HG02885 (cell line): ENCODE measurements around the gene CIITA.
"Not testable (repeated sequence)": the region's sequence is repeated elsewhere in the genome, so short reads cannot be mapped to it uniquely, and the experiment has no call there.

Experiments
- ATAC-seq: cut with Tn5 transposase; IDR thresholded peaks from one replicate; pipeline ENCODE4 v1.9.1; 2021; ENCODE audit warnings: mild to moderate bottlenecking; ENCODE audit not compliant: unreplicated experiment, poor library complexity

The CIITA gene

GRCh38 chr16:10945065-10945787, 68.2 kb downstream of the CIITA start:
- ATAC-seq: no peak

DNA sequence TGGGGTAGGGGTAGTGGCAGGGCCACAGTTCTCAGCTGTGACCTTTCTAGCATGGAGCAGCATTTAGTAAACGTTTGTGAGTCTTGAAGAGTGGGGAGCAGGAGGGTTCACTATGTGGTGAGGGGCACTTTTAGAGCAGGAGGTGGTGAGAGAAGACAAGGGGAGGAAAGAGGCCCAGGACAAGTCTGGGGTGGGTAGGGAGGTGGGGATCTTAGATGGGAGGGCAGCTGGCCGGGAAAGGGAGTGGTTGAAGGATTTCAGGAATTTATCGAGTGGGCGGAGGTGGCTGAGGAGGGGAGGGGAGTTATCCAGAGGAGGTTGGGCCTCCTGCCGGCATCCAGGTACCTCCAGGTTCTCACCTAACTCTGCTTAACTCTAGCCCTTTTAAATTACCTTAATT, 69.3 kb downstream of the CIITA start:
- no peak for ATAC-seq

DNA sequence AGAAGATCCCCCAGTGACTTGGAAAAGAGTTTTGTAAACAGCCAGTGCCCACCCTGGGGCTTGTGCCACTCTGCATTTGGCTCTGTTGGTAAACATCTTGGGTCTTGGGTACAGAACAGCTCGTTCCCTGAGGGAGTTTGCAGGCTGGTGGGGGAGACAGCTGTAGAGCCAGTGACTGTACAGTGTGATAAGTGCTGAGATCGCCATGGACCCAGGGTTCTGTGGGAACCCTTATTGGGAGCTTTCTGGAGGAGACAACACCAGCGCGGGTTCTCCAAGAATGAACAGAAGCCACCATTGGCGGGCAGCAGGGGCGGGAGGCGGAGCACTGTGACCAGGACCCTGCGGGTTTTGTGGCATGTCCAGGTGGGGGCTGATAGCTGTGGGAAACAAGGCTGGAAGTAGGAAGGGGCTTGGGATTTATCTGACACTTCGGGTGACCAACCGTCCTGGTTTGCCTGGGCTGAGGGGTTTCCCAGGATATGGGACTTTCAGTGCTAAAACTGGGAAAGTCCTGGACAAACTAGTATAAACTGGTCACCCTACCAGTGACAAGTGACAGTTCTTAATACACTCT, 70.3 kb downstream of the CIITA start:
- ATAC-seq: no peak

DNA sequence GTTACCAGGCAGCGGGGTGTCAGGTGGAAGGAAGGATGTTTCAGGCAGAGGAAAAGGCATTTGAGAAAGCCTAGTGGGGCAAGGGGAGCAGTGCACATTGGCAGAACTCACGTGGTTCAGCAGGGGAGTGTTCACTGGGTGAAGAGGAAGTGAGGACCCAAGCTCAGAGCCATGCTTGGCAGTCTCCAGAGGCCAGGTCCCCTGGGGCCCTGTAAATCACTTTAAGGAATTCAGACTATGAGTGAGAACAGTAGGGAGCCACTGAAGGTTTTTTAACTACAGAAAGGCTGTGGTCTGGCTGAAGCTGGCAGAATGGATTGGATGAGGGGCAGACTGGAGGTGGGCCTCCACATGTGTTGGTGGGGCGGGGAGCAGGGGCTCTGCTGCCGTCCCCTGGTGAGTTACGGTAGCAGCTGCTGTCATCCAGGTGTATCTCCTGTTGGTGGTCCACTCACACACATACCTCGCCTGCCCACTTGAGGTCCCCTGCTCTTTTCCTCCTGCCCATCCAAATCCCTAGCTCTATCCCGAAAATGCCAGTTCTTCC, 72.5 kb downstream of the CIITA start:
- peak; percentile 65 for ATAC-seq

- no peak for ATAC-seq
Observed at GRCh38 chr16:10950393-10950792, 73.4 kb downstream of the CIITA start.

DNA sequence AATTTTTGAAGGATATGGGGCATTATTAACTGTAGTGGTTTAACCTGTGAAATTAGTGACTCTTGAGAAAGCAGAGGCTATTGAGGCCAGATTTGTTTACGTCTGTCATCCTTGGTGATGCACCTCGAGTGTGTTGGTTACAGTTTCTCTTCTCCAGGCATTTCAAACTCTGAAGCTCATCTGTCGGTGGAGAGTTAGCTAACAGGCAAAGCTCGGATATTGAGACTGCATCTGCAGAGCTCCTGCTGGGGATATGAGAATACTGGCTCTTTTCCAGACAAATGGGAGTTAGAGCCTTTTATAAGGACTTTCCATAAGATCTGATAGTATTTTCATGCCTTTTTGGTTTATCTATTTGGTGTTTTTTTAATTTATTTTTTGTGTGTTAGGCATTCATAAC, 74.0 kb downstream of the CIITA start:
- no peak for ATAC-seq

GRCh38 chr16:10954903-10955302, 77.9 kb downstream of the CIITA start:
- no peak for ATAC-seq

- ATAC-seq: no peak
Observed at GRCh38 chr16:10957771-10958482, 80.9 kb downstream of the CIITA start.

DNA sequence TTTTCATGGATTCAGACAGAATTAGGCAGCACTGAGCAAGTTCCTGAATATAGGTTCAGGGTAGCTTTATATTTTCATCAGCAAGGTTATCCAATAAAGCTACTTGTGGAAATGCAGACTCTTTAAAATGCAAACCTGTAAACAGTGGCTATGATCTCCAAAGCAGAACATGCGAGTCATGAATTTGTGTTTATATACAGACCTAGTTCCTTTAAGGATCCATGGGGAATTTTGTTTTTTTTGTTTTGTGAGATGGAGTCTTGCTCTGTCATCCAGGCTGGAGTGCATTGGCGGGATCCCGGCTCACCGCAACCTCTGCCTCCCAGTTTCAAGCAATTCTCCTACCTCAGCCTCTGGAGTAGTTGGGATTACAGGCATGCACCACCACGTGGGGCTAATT, 82.2 kb downstream of the CIITA start:
- ATAC-seq: no peak

DNA sequence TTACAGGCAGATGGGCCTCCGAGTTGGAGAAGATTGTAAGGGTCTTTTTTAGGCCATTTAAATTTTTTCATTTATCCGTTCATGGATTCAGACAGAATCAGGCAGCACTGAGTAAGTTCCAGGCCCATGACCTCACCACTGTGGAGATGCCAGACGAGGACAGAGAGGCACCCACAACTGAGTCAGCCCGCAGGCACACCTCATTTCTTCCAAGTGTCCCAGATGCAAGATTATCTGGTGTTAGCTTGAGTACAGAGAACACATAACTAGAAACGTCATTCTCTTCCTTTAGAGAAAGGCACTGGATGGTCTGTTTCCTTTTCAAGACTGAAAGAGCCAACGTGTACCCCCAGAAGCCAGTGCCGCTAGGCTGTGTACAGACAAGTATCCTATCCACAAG, 84.2 kb downstream of the CIITA start:
- no peak for ATAC-seq

- peak; percentile 56 for ATAC-seq
Observed at GRCh38 chr16:10964039-10964890, 87.3 kb downstream of the CIITA start.

DNA sequence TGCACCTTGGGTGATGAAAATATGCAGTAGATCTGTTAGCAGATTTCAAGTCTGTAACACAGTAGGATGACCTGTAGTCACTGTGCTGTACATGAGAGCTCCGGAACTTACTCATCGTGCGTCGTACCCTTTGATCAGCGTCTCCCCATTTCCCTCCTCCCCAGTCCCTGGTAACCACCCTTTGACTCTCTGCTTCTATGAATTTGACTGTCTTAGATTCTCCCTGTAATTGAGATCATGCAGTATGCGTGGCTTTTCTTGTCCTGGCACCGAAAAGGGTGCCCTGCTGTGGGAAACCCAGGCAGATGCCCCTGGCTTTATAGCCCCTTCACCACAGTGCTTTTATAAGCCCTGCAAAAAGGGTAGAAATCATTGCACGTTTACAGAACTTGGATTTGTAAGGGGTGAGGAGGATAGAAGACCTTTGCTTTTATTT, 87.9 kb downstream of the CIITA start:
- peak; percentile 63 for ATAC-seq

DNA sequence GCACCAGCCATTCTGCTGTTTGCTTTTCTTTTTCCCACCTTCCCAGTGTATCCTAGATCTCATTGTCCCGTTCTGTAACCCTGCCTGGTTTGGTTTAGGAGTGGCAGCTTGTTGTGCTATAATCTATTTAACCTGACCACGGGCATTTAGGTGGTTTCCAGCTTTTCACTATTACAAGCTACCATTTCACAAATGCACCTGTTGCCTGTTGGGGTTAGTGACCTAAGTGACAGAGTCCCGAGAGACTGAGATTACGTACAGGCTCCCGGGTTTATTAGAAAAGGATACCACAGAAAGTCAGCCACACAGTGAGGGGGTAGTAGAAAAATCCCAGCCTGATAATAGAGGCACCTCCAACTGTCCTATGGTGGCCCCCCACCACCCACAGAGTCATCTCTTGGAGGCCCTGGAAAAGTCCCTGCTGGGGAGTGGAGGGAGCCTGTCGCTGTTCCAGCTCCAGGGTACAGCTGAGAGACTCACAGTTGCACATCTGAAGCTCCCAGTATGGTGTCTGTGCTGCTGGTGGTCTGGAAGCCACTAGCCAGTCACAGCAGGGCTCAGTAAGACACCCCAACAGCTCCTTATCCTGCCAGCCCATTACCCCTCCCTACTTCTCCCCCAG, 88.5 kb downstream of the CIITA start:
- ATAC-seq: peak; percentile 62

DNA sequence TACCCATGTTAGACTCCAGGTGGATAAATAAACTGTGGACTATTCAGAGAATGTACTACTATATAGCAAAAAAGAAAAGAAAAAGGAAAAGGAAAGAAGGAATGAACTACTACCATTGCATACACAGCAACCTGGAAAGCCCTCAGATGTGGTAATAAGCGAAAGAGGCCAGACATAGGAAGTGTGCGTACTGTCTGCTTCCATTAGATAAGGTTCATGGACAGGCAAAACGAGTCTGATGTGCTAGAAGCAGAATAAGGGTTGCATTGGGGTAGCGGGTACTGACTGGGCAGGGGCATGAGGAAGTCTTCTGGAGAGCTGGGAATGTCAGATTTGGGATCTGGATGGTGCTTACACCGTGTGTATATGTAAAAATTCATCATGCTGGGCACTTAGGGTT, 89.1 kb downstream of the CIITA start:
- ATAC-seq: no peak

DNA sequence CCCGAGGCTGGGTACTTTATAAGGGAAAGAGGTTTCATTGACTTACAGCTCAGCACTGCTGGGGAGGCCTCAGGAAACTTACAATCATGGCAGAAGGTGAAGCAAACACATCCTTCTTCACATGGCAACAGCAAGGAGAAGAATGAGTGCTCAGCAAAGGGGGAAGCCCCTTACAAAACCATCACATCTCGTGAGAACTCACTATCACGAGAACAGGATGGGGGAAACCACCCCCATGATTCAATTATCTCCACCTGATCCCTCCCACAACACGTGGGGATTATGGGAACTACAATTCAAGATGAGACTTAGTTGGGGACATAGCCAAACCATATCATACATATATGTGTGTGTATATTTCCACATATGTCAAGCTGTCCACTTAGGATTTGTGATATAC, 89.6 kb downstream of the CIITA start:
- not testable (repeated sequence) for ATAC-seq

GRCh38 chr16:10967986-10968385, 91.0 kb downstream of the CIITA start:
- no peak for ATAC-seq

- no peak for ATAC-seq
Observed at GRCh38 chr16:10968498-10968897, 91.5 kb downstream of the CIITA start.

GRCh38 chr16:10969615-10970014, 92.6 kb downstream of the CIITA start:
- no peak for ATAC-seq

GRCh38 chr16:10970065-10970464, 93.1 kb downstream of the CIITA start:
- no peak for ATAC-seq

DNA sequence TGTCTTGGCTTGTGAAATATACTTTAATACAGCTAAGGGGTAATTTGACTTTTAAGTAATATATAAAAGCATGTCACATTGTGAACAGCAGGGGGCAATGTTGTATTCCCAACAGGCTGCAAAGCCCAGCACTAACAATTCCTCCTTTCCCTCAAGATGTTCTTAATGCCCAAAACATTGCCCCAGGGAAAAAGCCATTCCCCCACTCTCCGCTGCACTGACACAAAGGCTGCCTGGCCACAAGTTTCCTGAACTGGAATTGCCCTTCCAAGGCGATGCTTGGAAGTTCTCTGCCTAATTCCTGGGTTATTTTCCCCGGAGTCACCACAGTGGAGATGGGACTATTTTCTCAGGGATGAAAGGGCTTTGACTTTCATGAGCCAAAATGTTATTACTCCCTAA, 94.6 kb downstream of the CIITA start:
- ATAC-seq: no peak
